ENCODE data around the gene GTF3C1. TPM values are rescaled to one million over a fixed set of nuclear protein-coding genes. Genes with fewer than 3 reads are reported as not detected.
A peak's percentile ranks its signal among the peaks of the same experiment; 100 is the strongest.

The GTF3C1 gene
- total and polyA plus RNA-seq, 12 donors: 51.0 to 225 (median 84.3) TPM

DNA sequence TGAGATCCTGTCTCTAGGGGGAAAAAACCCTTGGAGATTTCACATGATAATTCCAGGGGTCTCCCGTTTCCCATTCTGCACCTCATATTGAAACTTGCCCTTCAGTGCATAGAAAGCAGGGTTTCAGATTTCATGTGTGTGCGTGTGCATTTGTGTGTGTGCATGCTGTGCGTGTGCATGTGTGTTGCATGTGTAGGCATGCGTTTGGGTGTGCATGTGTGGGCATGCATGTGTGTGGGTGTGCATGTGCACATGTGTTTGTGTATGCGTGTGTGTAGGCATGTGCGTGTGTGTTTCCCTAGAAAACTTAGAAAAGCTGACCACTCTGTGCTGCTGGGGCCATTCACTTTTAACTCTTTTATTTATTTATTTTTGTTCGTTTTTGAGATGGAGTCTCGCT is 107.7 kb downstream of the GTF3C1 start:
- peak in 1 of 7 donors; percentile 5 for DNase-seq
- Histone ChIP-seq H3K4me3 (no peak overlapping the region), H3K27me3 (peaks cover 3% of the 10 kb centered on the region), H3K36me3 (replicated peaks in 1 of 2) (no peaks in the 10 kb centered on the region), H3K4me1 (replicated peaks in 1 of 2) (no peaks in the 10 kb centered on the region), H3K27ac (no peak overlapping the region), H3K9me3 (replicated peaks in 1 of 3) (no peaks in the 10 kb centered on the region)
- TF ChIP-seq POLR2A (IDR thresholded peaks at IDR 0.05) (no peak), CTCF (IDR thresholded peaks at IDR 0.05) (no peak)
- 92 to 98% (median 94%) methylated on average over 8 of the region's 8 CpGs for WGBS, 4 donors
- intact Hi-C loops (cut with DNase I): no loop called here

- Histone ChIP-seq H3K9me3 (replicated peaks in 1 of 3) (no peaks in the 10 kb centered on the region), H3K4me1 (replicated peaks in 1 of 2) (no peaks in the 10 kb centered on the region), H3K36me3 (replicated peaks in 1 of 2) (no peaks in the 10 kb centered on the region), H3K27me3 (no peaks in the 10 kb centered on the region), H3K4me3 (no peak overlapping the region), H3K27ac (no peak overlapping the region)
- peak in 2 of 7 donors; percentile 12 to 20 for DNase-seq
- TF ChIP-seq CTCF (IDR thresholded peaks at IDR 0.05) (no peak), POLR2A (IDR thresholded peaks at IDR 0.05) (no peak)
- intact Hi-C loops (cut with DNase I): no loop called here
- WGBS, 4 donors: 36 to 58% (median 48%) methylated on average over 5 of the region's 5 CpGs
These were observed 108.4 kb downstream of the GTF3C1 start for GRCh38 chr16:27441276-27441675.

- no peak overlapping the region for H3K4me3 ChIP-seq
- 77 to 89% (median 83%) methylated on average over 12 to 18 of the region's 18 CpGs for WGBS, 4 donors
- intact Hi-C loops (cut with DNase I): no loop called here
- H3K36me3 ChIP-seq (replicated peaks in 1 of 2): no peaks in the 10 kb centered on the region
- no peaks in the 10 kb centered on the region for H3K9me3 ChIP-seq (replicated peaks in 1 of 3)
- TF ChIP-seq POLR2A (IDR thresholded peaks at IDR 0.05): no peak
- TF ChIP-seq CTCF (IDR thresholded peaks at IDR 0.05): no peak
- no peaks in the 10 kb centered on the region for H3K27me3 ChIP-seq
- H3K27ac ChIP-seq: no peak overlapping the region
- DNase-seq: peak in 2 of 7 donors; percentile 4 to 11
- H3K4me1 ChIP-seq (replicated peaks in 1 of 2): no peaks in the 10 kb centered on the region
These were observed 110.3 kb downstream of the GTF3C1 start for GRCh38 chr16:27439271-27440018.

DNA sequence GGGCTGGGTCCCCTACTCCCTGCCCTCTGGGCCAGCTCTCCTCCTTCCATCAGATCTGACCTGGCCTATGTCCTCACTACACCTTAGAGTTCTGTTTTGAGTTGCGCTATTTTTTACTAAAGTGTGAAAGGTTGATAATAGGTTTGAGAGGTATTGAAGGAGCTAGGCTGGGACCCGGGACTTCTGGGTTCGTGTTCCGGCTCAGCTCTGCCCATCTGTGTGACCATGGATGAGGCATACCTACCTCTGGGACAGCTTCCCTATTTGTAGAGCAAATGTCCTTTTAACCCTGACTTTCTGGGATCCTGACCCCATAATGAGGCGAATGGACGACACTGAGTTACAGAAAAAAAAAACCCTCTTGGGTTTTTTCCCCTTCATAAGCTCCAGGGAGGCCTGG is 111.8 kb downstream of the GTF3C1 start:
- Histone ChIP-seq H3K4me1 (replicated peaks in 1 of 2) (no peaks in the 10 kb centered on the region), H3K36me3 (replicated peaks in 1 of 2) (no peaks in the 10 kb centered on the region), H3K9me3 (replicated peaks in 1 of 3) (no peaks in the 10 kb centered on the region), H3K4me3 (no peak overlapping the region), H3K27me3 (no peaks in the 10 kb centered on the region), H3K27ac (no peak overlapping the region)
- peak in 3 of 7 donors; percentile 2 to 4 (median 4) for DNase-seq
- intact Hi-C loops (cut with DNase I): no loop called here
- WGBS, 4 donors: 90 to 94% (median 91%) methylated on average over 6 of the region's 6 CpGs
- TF ChIP-seq POLR2A (IDR thresholded peaks at IDR 0.05): no peak
- TF ChIP-seq CTCF (IDR thresholded peaks at IDR 0.05): no peak

All from adrenal gland (tissue), 12 donors.